PC-9 (cell line): Measurements from ENCODE around the gene MOBP. TPM values are rescaled to one million over a fixed set of nuclear protein-coding genes. Genes with fewer than 3 reads are reported as not detected.
A peak's percentile ranks its signal among the peaks of the same experiment; 100 is the strongest.

Experiments used
- BruUV-seq: library from RNA; stranded (reverse); fragments of 400-500 nt; replicated peaks from 2 replicates; lab custom pipeline; 2021; lab: Mats Ljungman, UMichigan
- CTCF ChIA-PET: fragments of 300-600 bp; sonication (Branson Sonifier 250); formaldehyde crosslinking; loops from one replicate; lab custom pipeline; 2022; ENCODE audit warnings: antibody characterized with exemption; lab: Charles Lee
- POLR2A ChIA-PET: fragments of 300-600 bp; sonication (Branson Sonifier 250); formaldehyde crosslinking; loops from one replicate; lab custom pipeline; 2022; ENCODE audit warnings: antibody characterized with exemption; ENCODE audit not compliant: unreplicated experiment; lab: Charles Lee
- DNase-seq, 2 experiments: peaks; one replicate each; pipeline versions ENCODE4 v3.0.0 to v3.0.0-alpha.2; 2015 to 2022; ENCODE audit warnings: mixed read lengths in 1 of 2
- H2AFZ ChIP-seq: fragments of 200-600 bp; sonication (generic); 2 replicates; pipeline ENCODE4 v1.8.1; 2017; ENCODE audit warnings: antibody characterized with exemption
- H3F3A ChIP-seq: fragments of 200-600 bp; sonication (generic); 2 replicates; pipeline ENCODE4 v1.8.1; 2017; ENCODE audit warnings: antibody characterized with exemption, mild to moderate bottlenecking, low read depth; ENCODE audit not compliant: insufficient read depth
- H3K27ac ChIP-seq: fragments of 200-600 bp; sonication (generic); 2 replicates; pipeline ENCODE4 v1.6.1; 2016; ENCODE audit warnings: mixed run types
- H3K27me3 ChIP-seq: fragments of 200-600 bp; sonication (generic); 2 replicates; pipeline ENCODE4 v1.6.1; 2016; ENCODE audit warnings: low read depth, mixed run types; ENCODE audit not compliant: insufficient read depth
- H3K36me3 ChIP-seq: fragments of 200-600 bp; sonication (generic); 2 replicates; pipeline ENCODE4 v1.6.1; 2016; ENCODE audit warnings: low read depth, mixed run types
- H3K4me1 ChIP-seq: fragments of 200-600 bp; sonication (generic); replicated peaks from 2 replicates; pipeline ENCODE4 v1.6.1; 2016; ENCODE audit warnings: mixed run types; ENCODE audit not compliant: insufficient read depth
- H3K4me2 ChIP-seq: fragments of 200-600 bp; sonication (generic); 2 replicates; pipeline ENCODE4 v1.6.1; 2017; ENCODE audit warnings: mixed run types
- H3K4me3 ChIP-seq: fragments of 200-600 bp; sonication (generic); 2 replicates; pipeline ENCODE4 v1.6.1; 2016; ENCODE audit warnings: mixed run types
- H3K79me2 ChIP-seq: fragments of 200-600 bp; sonication (generic); 2 replicates; pipeline ENCODE4 v1.6.1; 2017; ENCODE audit warnings: low read depth, mixed run types
- H3K9me2 ChIP-seq: fragments of 200-600 bp; sonication (generic); 2 replicates; pipeline ENCODE4 v1.8.1; 2017; ENCODE audit warnings: mild to moderate bottlenecking; ENCODE audit not compliant: insufficient read depth
- H3K9me3 ChIP-seq: fragments of 200-600 bp; sonication (generic); 2 replicates; pipeline ENCODE4 v1.8.1; 2016; ENCODE audit warnings: low read depth; ENCODE audit not compliant: insufficient read depth
- H4K20me1 ChIP-seq: fragments of 200-600 bp; sonication (generic); 2 replicates; pipeline ENCODE4 v1.8.1; 2017; ENCODE audit not compliant: insufficient read depth
- EZH2 ChIP-seq: fragments of 200-600 bp; sonication (generic); IDR thresholded peaks from 2 replicates; pipeline ENCODE4 v1.8.0; 2017; ENCODE audit warnings: antibody characterized with exemption, low read depth
- intact Hi-C: fragments of 100-400 bp; cut with micrococcal nuclease; formaldehyde crosslinking; loops from one replicate; pipeline ENCODE4 v1.10.0; 2022; ENCODE audit not compliant: unreplicated experiment
- total RNA-seq: library from RNA; stranded (reverse); gene quantifications from 2 replicates; pipeline ENCODE4 v1.2.3, GENCODE V29; 2021
- TF ChIP-seq, protein P1 (sequence below): fragments of 200-600 bp; sonication (generic); conservative IDR thresholded peaks from 2 replicates; pipeline ENCODE4 v1.6.1; 2017; ENCODE audit warnings: mixed run types, antibody characterized with exemption, mild to moderate bottlenecking, moderate library complexity

The MOBP gene
- total RNA-seq, 1 experiment from 2014 or later: not detected

GRCh38 chr3:39540162-39540921 is 72.9 kb downstream of the MOBP start:
- Histone ChIP-seq H3K36me3 (no peaks in the 10 kb centered on the region), H3K27ac (no peak overlapping the region), H3K27me3 (no peaks in the 10 kb centered on the region; the same call in 1 of the 2 replicates), H3K4me2 (no peak overlapping the region), H2AFZ (no peak overlapping the region), H3K9me3 (no peaks in the 10 kb centered on the region), H3K9me2 (no peaks in the 10 kb centered on the region), H3K4me1 (no peaks in the 10 kb centered on the region), H3F3A (no peaks in the 10 kb centered on the region), H4K20me1 (no peaks in the 10 kb centered on the region), H3K4me3 (no peak overlapping the region), H3K79me2 (no peaks in the 10 kb centered on the region)
- POLR2A ChIA-PET: no interaction called here
- TF ChIP-seq, protein P1, sequence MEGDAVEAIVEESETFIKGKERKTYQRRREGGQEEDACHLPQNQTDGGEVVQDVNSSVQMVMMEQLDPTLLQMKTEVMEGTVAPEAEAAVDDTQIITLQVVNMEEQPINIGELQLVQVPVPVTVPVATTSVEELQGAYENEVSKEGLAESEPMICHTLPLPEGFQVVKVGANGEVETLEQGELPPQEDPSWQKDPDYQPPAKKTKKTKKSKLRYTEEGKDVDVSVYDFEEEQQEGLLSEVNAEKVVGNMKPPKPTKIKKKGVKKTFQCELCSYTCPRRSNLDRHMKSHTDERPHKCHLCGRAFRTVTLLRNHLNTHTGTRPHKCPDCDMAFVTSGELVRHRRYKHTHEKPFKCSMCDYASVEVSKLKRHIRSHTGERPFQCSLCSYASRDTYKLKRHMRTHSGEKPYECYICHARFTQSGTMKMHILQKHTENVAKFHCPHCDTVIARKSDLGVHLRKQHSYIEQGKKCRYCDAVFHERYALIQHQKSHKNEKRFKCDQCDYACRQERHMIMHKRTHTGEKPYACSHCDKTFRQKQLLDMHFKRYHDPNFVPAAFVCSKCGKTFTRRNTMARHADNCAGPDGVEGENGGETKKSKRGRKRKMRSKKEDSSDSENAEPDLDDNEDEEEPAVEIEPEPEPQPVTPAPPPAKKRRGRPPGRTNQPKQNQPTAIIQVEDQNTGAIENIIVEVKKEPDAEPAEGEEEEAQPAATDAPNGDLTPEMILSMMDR: no peak
- TF ChIP-seq EZH2: no peak
- CTCF ChIA-PET: interaction anchor here (0.5 kb wide), 1 partner anchor 135 kb away, joined by 6 read pairs; no protein-coding TSS in a partner anchor
- BruUV-seq: no TSS peak
- DNase-seq: no peak
- intact Hi-C loops: loop anchor here (5.0 kb wide), 1 partner anchor 777 kb away; no protein-coding TSS in a partner anchor

DNA sequence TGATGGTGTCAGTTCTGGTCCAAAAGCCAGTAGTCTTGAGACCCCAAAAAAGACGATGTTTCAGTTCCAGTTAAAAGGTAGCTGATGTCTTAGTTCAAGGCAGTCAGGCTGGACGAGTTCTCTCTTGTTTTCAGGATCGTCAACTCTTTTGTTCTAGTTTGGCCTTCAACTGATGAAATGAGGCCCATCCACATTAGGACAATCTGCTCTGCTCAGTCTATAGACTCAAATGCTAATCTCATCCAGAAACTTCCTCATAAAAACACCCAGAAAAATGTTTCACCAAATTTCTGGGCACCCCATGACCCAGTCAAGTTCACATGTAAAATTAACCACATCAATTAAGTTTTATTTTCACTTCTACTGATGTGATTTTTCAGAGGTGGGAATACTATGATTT is 74.0 kb downstream of the MOBP start:
- no peak for DNase-seq
- no peaks in the 10 kb centered on the region for H4K20me1 ChIP-seq
- H3K36me3 ChIP-seq: no peaks in the 10 kb centered on the region
- H2AFZ ChIP-seq: no peak overlapping the region
- ChIA-PET CTCF (interaction anchor here (1.2 kb wide), 1 partner anchor 637 kb away, joined by 4 read pairs; no protein-coding TSS in a partner anchor), POLR2A (no interaction called here)
- H3F3A ChIP-seq: no peaks in the 10 kb centered on the region
- no peak for TF ChIP-seq EZH2
- TF ChIP-seq, protein P1: no peak
- H3K9me2 ChIP-seq: no peaks in the 10 kb centered on the region
- H3K9me3 ChIP-seq: no peaks in the 10 kb centered on the region
- no TSS peak for BruUV-seq
- intact Hi-C loops: loop anchor here (5.0 kb wide), 1 partner anchor 776 kb away; no protein-coding TSS in a partner anchor
- H3K4me2 ChIP-seq: no peak overlapping the region
- no peaks in the 10 kb centered on the region for H3K4me1 ChIP-seq
- no peak overlapping the region for H3K27ac ChIP-seq
- H3K79me2 ChIP-seq: no peaks in the 10 kb centered on the region
- no peaks in the 10 kb centered on the region for H3K27me3 ChIP-seq
- H3K4me3 ChIP-seq: no peak overlapping the region

DNA sequence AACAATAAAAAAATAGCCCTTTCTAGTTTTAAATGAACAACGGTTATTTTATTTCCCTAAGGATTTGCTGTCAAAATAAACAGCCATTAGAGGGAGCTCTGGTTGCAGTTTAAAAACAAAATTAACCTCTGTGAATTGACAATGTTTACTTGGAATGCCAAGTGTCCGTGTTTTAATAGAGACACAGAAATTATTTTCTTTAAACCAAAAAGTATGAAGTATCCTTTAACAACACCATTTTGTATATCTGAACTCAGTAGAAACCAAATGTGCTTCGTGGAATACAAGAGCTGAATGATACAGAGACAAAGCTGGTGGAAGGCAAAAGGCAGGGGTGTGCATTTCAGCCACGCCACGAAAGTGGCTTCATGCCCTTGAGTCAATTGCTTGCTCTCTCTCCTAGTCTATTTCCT is 74.4 kb downstream of the MOBP start:
- no peaks in the 10 kb centered on the region for H3K4me1 ChIP-seq
- no peaks in the 10 kb centered on the region for H3K36me3 ChIP-seq
- no peaks in the 10 kb centered on the region for H3K9me2 ChIP-seq
- no peak overlapping the region for H3K4me3 ChIP-seq
- H3K4me2 ChIP-seq: no peak overlapping the region
- no peak overlapping the region for H3K27ac ChIP-seq
- H3K9me3 ChIP-seq: no peaks in the 10 kb centered on the region
- no peaks in the 10 kb centered on the region for H3F3A ChIP-seq
- no peak for DNase-seq
- H2AFZ ChIP-seq: no peak overlapping the region
- intact Hi-C loops: loop anchor here (2.0 to 5.0 kb wide), 2 partner anchors 449 to 775 kb away; no protein-coding TSS in a partner anchor
- TF ChIP-seq EZH2: no peak
- TF ChIP-seq, protein P1: peak; percentile 65
- no peaks in the 10 kb centered on the region for H3K27me3 ChIP-seq
- H3K79me2 ChIP-seq: no peaks in the 10 kb centered on the region
- no peaks in the 10 kb centered on the region for H4K20me1 ChIP-seq
- CTCF ChIA-PET: interaction anchor here (1.2 kb wide), 1 partner anchor 637 kb away, joined by 4 read pairs; no protein-coding TSS in a partner anchor
- BruUV-seq: no TSS peak
- POLR2A ChIA-PET: no interaction called here
